Inflammatory macrophage (primary cell): ENCODE measurements around the gene RUSC2.

Experiments used
- DNase-seq, 2 donors: peaks; one replicate each; pipeline ENCODE4 v3.0.0-alpha.2; 2020 to 2022
- total RNA-seq, 18 experiments: gene quantifications; one replicate each; lab custom pipeline; 2026; ENCODE audit warnings: mixed read lengths in 6 of 18, inconsistent platforms in 2 of 18; lab: John Stamatoyannopoulos, UW

Gene RUSC2, protein sequence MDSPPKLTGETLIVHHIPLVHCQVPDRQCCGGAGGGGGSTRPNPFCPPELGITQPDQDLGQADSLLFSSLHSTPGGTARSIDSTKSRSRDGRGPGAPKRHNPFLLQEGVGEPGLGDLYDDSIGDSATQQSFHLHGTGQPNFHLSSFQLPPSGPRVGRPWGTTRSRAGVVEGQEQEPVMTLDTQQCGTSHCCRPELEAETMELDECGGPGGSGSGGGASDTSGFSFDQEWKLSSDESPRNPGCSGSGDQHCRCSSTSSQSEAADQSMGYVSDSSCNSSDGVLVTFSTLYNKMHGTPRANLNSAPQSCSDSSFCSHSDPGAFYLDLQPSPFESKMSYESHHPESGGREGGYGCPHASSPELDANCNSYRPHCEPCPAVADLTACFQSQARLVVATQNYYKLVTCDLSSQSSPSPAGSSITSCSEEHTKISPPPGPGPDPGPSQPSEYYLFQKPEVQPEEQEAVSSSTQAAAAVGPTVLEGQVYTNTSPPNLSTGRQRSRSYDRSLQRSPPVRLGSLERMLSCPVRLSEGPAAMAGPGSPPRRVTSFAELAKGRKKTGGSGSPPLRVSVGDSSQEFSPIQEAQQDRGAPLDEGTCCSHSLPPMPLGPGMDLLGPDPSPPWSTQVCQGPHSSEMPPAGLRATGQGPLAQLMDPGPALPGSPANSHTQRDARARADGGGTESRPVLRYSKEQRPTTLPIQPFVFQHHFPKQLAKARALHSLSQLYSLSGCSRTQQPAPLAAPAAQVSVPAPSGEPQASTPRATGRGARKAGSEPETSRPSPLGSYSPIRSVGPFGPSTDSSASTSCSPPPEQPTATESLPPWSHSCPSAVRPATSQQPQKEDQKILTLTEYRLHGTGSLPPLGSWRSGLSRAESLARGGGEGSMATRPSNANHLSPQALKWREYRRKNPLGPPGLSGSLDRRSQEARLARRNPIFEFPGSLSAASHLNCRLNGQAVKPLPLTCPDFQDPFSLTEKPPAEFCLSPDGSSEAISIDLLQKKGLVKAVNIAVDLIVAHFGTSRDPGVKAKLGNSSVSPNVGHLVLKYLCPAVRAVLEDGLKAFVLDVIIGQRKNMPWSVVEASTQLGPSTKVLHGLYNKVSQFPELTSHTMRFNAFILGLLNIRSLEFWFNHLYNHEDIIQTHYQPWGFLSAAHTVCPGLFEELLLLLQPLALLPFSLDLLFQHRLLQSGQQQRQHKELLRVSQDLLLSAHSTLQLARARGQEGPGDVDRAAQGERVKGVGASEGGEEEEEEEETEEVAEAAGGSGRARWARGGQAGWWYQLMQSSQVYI (N-terminal part only)
- 14.4 to 64.1 (median 38.8) reads per million in 18 experiments for total RNA-seq

GRCh38 chr9:35489313-35490154 is at the start of gene RUSC2:
Gene RUSC2, plus strand, starts transcription at chr9:35490111. Its CDS starts 56,411 bp downstream, at chr9:35546522.
- peak; percentile 88 to 89 for DNase-seq

DNA sequence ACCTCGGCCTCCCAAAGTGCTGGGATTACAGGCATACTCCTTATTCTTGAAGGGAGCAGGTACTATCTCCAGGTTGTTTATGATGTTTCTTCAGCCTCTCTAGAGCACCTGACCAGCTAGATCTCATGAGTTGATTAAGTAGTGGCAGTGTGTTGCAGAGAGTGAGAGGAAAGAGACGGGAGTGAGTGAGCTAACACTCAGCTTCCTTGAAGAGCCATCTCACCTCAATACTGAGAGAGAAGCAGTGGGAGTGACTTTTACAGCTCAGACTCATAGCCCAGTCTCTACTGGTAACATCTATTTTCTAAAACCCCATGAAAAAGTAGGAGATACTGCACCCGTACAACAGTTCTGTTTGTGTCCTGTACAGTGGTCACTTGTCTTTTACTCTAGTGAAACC is 43.9 kb upstream of the RUSC2 start:
- no peak for DNase-seq

- no peak for DNase-seq
These were observed 41.4 kb upstream of the RUSC2 start for GRCh38 chr9:35448496-35448895.

GRCh38 chr9:35452481-35452880 is 37.4 kb upstream of the RUSC2 start:
- DNase-seq = no peak

DNA sequence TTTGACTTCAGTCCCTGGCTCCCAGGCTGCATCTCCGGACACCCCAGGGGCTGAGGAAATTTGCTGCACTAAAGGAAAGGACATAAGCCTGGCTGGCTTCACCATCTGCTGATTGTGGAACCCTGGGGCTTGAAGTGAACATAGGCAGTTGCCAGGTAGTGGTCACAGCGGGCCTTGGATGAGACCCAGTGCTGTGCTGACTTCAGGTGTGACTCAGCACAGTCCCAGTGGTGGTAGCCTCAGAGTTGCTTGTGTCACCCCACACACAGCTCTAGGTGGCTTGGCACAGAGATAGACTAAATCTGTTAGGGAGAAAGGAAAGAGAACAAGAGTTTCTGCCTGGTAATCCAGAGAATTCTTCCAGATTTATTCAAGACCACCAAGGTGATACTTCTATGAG is 36.1 kb upstream of the RUSC2 start:
- no peak for DNase-seq

- peak in 1 of 2 donors; percentile 45 for DNase-seq
These were observed 25.5 kb upstream of the RUSC2 start for GRCh38 chr9:35464141-35465025.

GRCh38 chr9:35470340-35470739 is 19.6 kb upstream of the RUSC2 start:
- no peak for DNase-seq

DNA sequence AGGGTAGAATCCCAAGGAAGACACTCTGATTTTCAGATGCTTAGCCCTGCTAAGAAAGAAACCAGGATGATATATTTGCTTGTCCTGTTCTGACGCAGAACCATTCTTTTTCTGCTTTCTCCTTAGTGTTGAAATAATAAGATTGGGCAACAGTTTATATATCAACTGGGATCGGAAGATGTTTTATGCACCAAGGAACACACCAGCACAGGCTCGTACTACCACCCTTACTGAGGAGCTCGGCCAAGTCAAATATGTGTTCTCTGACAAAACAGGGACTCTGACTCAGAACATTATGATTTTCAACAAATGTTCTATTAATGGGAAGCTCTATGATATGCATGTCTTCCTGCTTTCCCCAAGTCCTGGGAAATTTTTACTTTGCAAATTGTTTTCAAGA is 19.0 kb upstream of the RUSC2 start:
- DNase-seq = no peak

DNA sequence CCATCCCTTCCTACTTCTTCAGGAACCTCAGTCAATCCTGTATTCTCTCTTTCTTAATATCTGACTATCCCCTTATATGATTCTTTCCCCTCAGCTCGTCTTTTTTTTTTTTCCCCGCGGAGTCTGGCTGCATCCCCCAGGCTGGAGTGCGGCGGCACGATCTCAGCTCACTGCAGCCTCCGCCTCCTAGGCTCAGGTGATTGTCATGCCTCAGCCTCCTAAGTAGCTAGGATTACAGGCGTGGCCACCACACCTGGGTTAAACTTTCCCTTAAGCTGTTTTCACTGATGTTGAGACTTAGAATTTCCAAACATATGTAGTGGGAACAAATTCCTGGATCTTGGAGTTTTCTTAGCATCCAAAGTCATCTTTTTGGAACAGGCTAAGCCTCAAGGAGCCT is 13.3 kb upstream of the RUSC2 start:
- no peak for DNase-seq

DNA sequence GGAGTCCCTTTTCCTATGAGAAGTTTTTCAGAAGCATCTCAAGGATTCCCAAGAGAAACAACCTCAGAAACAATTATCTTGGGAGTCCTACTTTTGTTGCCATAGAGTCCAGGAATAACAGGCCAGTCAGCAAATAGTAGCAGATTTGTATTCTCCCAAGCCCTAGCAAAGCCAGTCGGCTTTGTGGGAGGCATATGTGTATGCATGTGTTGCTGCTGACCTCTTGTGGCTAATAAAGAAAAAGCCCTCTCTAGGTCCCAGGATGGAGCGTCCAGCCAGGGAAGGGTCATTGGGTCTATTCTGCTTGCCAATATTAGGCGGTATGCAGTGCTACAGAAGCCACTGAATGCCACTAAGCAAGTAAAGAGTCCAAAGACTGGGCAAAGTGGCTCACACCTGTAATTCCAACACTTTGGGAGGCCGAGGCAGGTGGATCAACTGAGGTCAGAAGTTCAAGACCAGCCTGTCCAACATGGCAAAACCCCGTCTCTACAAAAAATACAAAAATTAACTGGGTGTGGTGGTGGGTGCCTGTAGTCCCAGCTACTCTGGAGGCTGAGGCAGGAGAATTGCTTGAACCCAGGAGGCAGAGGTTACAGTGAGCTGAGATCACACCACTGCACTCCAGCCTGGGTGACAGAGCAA is 12.6 kb upstream of the RUSC2 start:
- DNase-seq = peak; percentile 81 to 83

DNA sequence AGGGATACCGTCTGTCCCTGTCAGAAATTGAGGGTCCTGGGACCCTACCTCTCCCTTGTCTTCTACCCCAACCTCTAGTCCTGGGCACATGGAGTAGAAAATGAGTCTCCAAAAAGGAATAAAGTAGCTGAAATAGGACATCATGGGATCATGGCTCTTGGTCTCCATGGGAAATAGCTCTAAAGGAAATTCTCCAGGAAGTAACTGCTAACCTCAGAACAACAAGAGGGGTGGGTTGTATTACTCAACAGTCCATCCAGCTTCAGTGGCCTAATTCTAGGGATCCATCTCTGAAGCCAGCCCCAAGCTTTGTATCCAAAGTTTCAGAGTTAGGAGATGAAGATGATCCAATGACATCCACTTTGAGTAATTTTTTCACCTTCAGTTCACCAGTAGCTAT is 11.0 kb upstream of the RUSC2 start:
- no peak for DNase-seq

DNA sequence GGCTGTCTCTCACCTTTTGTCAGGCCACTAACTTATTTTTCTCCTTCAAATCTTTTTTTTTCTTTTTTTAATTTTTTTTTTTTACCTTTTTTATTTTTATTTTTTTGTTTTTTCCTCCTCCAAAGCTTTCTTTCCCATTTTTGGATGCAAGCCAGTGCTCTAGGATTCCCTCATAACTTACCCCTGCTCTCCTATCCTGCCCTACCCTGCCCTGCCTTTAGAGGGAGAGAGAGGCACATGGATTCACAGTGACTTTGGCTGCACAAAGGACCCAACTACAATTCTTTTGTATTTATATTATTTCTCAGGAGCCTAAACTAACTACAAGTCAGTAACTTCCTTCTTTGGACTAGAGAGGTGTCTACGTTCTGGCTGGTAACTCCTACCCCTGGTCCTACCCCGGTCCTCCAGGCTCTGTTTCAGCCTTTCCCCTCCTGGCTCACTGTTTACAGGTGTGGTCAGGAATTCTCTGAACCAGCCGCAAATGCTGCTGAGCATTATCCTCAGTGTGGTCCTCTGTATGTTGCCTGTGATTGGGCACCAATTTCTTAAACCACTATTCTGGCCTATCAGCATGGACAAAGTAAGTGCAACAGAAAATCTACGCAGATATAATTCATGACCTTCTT is 8.4 kb upstream of the RUSC2 start:
- peak; percentile 69 to 73 for DNase-seq

GRCh38 chr9:35482071-35482470 is 7.8 kb upstream of the RUSC2 start:
- no peak for DNase-seq

GRCh38 chr9:35484406-35484805 is 5.5 kb upstream of the RUSC2 start:
- no peak for DNase-seq

- peak; percentile 60 to 76 for DNase-seq
These were observed 2.8 kb upstream of the RUSC2 start for GRCh38 chr9:35487081-35487480.

DNA sequence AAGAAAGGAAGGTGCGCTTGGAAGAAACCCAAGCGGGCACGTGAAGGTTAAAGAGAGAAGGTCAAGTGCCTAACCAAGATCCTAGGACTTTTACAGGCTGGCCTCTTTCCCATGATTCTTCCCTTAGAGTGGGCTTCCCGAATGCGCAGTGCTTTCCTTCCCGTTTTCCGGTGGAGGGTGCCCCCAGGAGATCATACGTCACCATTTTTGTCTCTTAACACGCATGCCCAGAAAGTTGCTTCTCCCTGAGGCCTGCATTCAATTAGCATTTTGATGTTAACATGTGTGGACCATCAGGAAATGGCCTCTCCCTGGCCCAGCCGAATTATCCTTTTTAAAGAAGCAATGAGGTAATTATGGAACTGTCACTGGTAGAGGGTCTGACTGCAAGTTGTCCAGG is 1.9 kb upstream of the RUSC2 start:
- no peak for DNase-seq

GRCh38 chr9:35488566-35489312 is 1.2 kb upstream of the RUSC2 start:
- no peak for DNase-seq

GRCh38 chr9:35490155-35490909 is 421 bp downstream of the RUSC2 start:
- DNase-seq = peak in 1 of 2 donors; percentile 30
